HG02970 (cell line): ENCODE measurements around the gene INSR.
"Not testable (repeated sequence)": the region's sequence is repeated elsewhere in the genome, so short reads cannot be mapped to it uniquely, and the experiment has no call there.

Source experiments
- ATAC-seq: cut with Tn5 transposase; IDR thresholded peaks from one replicate; pipeline ENCODE4 v1.9.1; 2021; ENCODE audit warnings: mild to moderate bottlenecking, moderate library complexity, moderate number of reproducible peaks; ENCODE audit not compliant: unreplicated experiment, low FRiP score

INSR gene

GRCh38 chr19:7149956-7150705, 144.1 kb downstream of the INSR start:
- ATAC-seq: no peak

- ATAC-seq: not testable (repeated sequence)
Measured at GRCh38 chr19:7147119-7147675, 147.0 kb downstream of the INSR start.

GRCh38 chr19:7146086-7146485, 148.1 kb downstream of the INSR start:
- not testable (repeated sequence) for ATAC-seq

GRCh38 chr19:7145494-7145893, 148.7 kb downstream of the INSR start:
- no peak for ATAC-seq

GRCh38 chr19:7142771-7143170, 151.4 kb downstream of the INSR start:
- no peak for ATAC-seq

- ATAC-seq: no peak
Measured at GRCh38 chr19:7140137-7140536, 154.1 kb downstream of the INSR start.

GRCh38 chr19:7139095-7139494, 155.1 kb downstream of the INSR start:
- ATAC-seq: no peak

GRCh38 chr19:7138402-7138801, 155.8 kb downstream of the INSR start:
- ATAC-seq: no peak

GRCh38 chr19:7137120-7137519, 157.1 kb downstream of the INSR start:
- no peak for ATAC-seq

- ATAC-seq: no peak
Measured at GRCh38 chr19:7132054-7132453, 162.2 kb downstream of the INSR start.

- ATAC-seq: no peak
Measured at GRCh38 chr19:7130043-7130442, 164.2 kb downstream of the INSR start.

GRCh38 chr19:7126132-7126531, 168.1 kb downstream of the INSR start:
- ATAC-seq: no peak

- ATAC-seq: no peak
Measured at GRCh38 chr19:7125221-7125620, 169.0 kb downstream of the INSR start.

GRCh38 chr19:7124782-7125181, 169.4 kb downstream of the INSR start:
- ATAC-seq: no peak

- ATAC-seq: no peak
Measured at GRCh38 chr19:7122701-7123100, 171.5 kb downstream of the INSR start.

GRCh38 chr19:7120499-7120898, 173.7 kb downstream of the INSR start:
- no peak for ATAC-seq

- ATAC-seq: no peak
Measured at GRCh38 chr19:7119582-7119981, 174.6 kb downstream of the INSR start.

GRCh38 chr19:7117248-7117647, 177.0 kb downstream of the INSR start:
- no peak for ATAC-seq

GRCh38 chr19:7115721-7116120, 178.5 kb downstream of the INSR start:
- ATAC-seq: no peak

- ATAC-seq: no peak
Measured at GRCh38 chr19:7113233-7113632, 181.0 kb downstream of the INSR start.

GRCh38 chr19:7112675-7113074, 181.5 kb downstream of the INSR start:
- ATAC-seq: no peak

GRCh38 chr19:7109678-7110289, 184.4 kb downstream of the INSR start:
- no peak for ATAC-seq
